Measurements from ENCODE around the gene AKT3. TPM values are rescaled to one million over a fixed set of nuclear protein-coding genes. Genes with fewer than 3 reads are reported as not detected.

The AKT3 gene
- total and polyA plus RNA-seq, 3 donors from 2014 or later, result 32.3 to 70.9 (median 61.8) TPM

GRCh38 chr1:243715285-243715684 lies 134.8 kb downstream of the AKT3 start:
- no peaks in the 10 kb centered on the region for H3K27me3 ChIP-seq
- WGBS, 2 donors, result 76 to 78% methylated on average over 3 of the region's 3 CpGs
- DNase-seq, result no peak
- intact Hi-C loops (cut with DNase I; ENCODE audit: low total_unique reads), result no loop called here
- TF ChIP-seq CTCF (IDR thresholded peaks at IDR 0.05) (no peak), POLR2A (IDR thresholded peaks at IDR 0.05) (no peak)
- peaks cover 13% of the 10 kb centered on the region for H3K4me1 ChIP-seq
- no peaks in the 10 kb centered on the region for H3K9me3 ChIP-seq
- H3K4me3 ChIP-seq, result no peak overlapping the region
- H3K27ac ChIP-seq, result no peak overlapping the region
- no peaks in the 10 kb centered on the region for H3K36me3 ChIP-seq (ENCODE audit: low read depth, missing control alignments)

DNA sequence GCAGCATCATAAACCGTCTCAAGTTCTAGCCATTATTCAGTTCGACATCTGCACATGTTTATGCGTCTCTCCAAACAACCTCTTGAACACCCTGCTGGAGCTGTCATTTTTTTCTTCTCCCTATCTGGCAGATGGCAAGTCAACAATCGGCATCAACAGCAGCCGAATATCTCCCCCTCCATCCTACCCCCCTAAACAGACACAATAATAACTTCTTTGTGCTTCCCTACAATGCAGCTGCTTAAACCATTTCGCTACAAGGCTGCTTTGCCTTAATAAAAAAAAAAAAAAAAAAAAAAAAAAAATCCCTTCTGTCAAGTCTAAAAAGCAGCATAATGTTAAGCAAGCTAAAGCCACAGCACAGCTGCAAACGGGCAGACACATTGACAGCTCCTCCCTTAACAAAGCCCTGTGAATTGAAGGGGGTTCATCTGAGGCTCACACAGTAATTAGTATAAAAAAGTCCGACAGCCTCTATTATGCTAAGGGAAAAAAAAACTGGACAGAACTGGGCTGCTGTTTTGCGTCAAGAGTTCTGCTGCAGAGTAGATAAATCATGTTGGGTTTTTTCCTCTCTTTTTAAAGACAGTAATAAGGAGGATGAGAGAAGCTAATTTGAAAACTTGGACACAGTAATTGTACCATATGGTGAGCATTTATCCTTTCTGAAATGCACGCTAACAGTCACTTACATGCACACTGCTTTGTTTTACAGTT lies 136.4 kb downstream of the AKT3 start:
- peak; percentile 31 for DNase-seq
- TF ChIP-seq CTCF (IDR thresholded peaks at IDR 0.05) (no peak), POLR2A (IDR thresholded peaks at IDR 0.05) (no peak)
- peaks cover 13% of the 10 kb centered on the region for H3K4me1 ChIP-seq
- 43 to 48% methylated on average over 10 of the region's 10 CpGs for WGBS, 2 donors
- no peak overlapping the region for H3K27ac ChIP-seq
- no peaks in the 10 kb centered on the region for H3K36me3 ChIP-seq (ENCODE audit: low read depth, missing control alignments)
- no peaks in the 10 kb centered on the region for H3K9me3 ChIP-seq
- no peak overlapping the region for H3K4me3 ChIP-seq
- no peaks in the 10 kb centered on the region for H3K27me3 ChIP-seq
- intact Hi-C loops (cut with DNase I; ENCODE audit: low total_unique reads), result no loop called here

- intact Hi-C loops (cut with DNase I; ENCODE audit: low total_unique reads), result no loop called here
- no peak overlapping the region for H3K4me3 ChIP-seq
- H3K4me1 ChIP-seq, result peaks cover 13% of the 10 kb centered on the region
- no peak for DNase-seq
- no peaks in the 10 kb centered on the region for H3K36me3 ChIP-seq (ENCODE audit: low read depth, missing control alignments)
- WGBS, 2 donors, result 53 to 58% methylated on average over 5 of the region's 5 CpGs
- no peaks in the 10 kb centered on the region for H3K9me3 ChIP-seq
- H3K27ac ChIP-seq, result no peak overlapping the region
- TF ChIP-seq POLR2A (IDR thresholded peaks at IDR 0.05), result no peak
- peak; percentile 5 to 31 (median 13) for TF ChIP-seq CTCF (IDR thresholded peaks at IDR 0.05)
- no peaks in the 10 kb centered on the region for H3K27me3 ChIP-seq
Measured at GRCh38 chr1:243712941-243713340, 137.1 kb downstream of the AKT3 start.

- intact Hi-C loops (cut with DNase I; ENCODE audit: low total_unique reads), result no loop called here
- Histone ChIP-seq H3K36me3 (ENCODE audit: low read depth, missing control alignments) (no peaks in the 10 kb centered on the region), H3K9me3 (no peaks in the 10 kb centered on the region), H3K27ac (no peak overlapping the region), H3K4me1 (peaks cover 13% of the 10 kb centered on the region), H3K4me3 (no peak overlapping the region), H3K27me3 (no peaks in the 10 kb centered on the region)
- no peak for TF ChIP-seq POLR2A (IDR thresholded peaks at IDR 0.05)
- TF ChIP-seq CTCF (IDR thresholded peaks at IDR 0.05), result no peak
- DNase-seq, result no peak
- WGBS, 2 donors, result 81 to 83% methylated on average over 5 of the region's 5 CpGs
Measured at GRCh38 chr1:243712242-243712641, 137.8 kb downstream of the AKT3 start.

GRCh38 chr1:243710467-243710866 lies 139.6 kb downstream of the AKT3 start:
- WGBS, 2 donors, result 79 to 87% methylated on average over 4 of the region's 4 CpGs

More at GRCh38 chr1:243710467-243710866, 139.6 kb downstream of the AKT3 start:
- H3K9me3 ChIP-seq, result no peaks in the 10 kb centered on the region
- peak overlapping the region in 1 of 2 donors; percentile 18 for H3K27ac ChIP-seq
- H3K4me3 ChIP-seq, result no peak overlapping the region
- H3K4me1 ChIP-seq, result peaks cover 13% of the 10 kb centered on the region
- no peak for DNase-seq
- no peaks in the 10 kb centered on the region for H3K27me3 ChIP-seq
- intact Hi-C loops (cut with DNase I; ENCODE audit: low total_unique reads), result no loop called here
- H3K36me3 ChIP-seq (ENCODE audit: low read depth, missing control alignments), result no peaks in the 10 kb centered on the region
- no peak for TF ChIP-seq CTCF (IDR thresholded peaks at IDR 0.05)
- TF ChIP-seq POLR2A (IDR thresholded peaks at IDR 0.05), result no peak
